Activated naive CD8-positive, alpha-beta T cell treated with anti-CD3 and anti-CD28 coated beads, Interleukin-2, amount 10 ng/mL, durations not matched to agents 7 days and 5 days (primary cell): Measurements from ENCODE around the gene FBN3. TPM values are rescaled to one million over a fixed set of nuclear protein-coding genes. Genes with fewer than 3 reads are reported as not detected.

Experiments used
- ATAC-seq: fragments of 150-1000 bp; cut with Tn5 transposase; one replicate; pipeline ENCODE4 v1.10.0; 2021; ENCODE audit warnings: low read depth, moderate library complexity
- POLR2A ChIA-PET: fragments of 350-600 bp; sonication (Branson Sonifier 250); formaldehyde crosslinking; loops from one replicate; lab custom pipeline; 2021; ENCODE audit warnings: antibody characterized with exemption; lab: Charles Lee
- DNase-seq: peaks from one replicate; pipeline ENCODE4 v3.0.0; 2021
- H3K27ac Mint-ChIP-seq: one replicate; pipeline ENCODE4 v1.8.0; 2022; ENCODE audit warnings: mild to moderate bottlenecking, mixed read lengths
- H3K27me3 Mint-ChIP-seq: one replicate; pipeline ENCODE4 v1.8.0; 2022; ENCODE audit warnings: mild to moderate bottlenecking, moderate library complexity, mixed read lengths
- H3K36me3 Mint-ChIP-seq: one replicate; pipeline ENCODE4 v1.8.0; 2021; ENCODE audit warnings: mild to moderate bottlenecking, mixed read lengths
- H3K4me1 Mint-ChIP-seq: one replicate; pipeline ENCODE4 v1.8.0; 2021; ENCODE audit warnings: mixed read lengths
- H3K4me3 Mint-ChIP-seq: one replicate; pipeline ENCODE4 v1.8.0; 2022; ENCODE audit warnings: mild to moderate bottlenecking, moderate library complexity, mixed read lengths
- H3K9me3 Mint-ChIP-seq: one replicate; pipeline ENCODE4 v1.8.0; 2021; ENCODE audit warnings: mixed read lengths
- total RNA-seq, 2 experiments: library from RNA; stranded (reverse); gene quantifications; one replicate each; pipeline ENCODE4 v1.2.3, GENCODE V29; 2021

Gene FBN3
- total RNA-seq, 2 experiments from 2014 or later, result 0.03 to 0.50 TPM

- no peak overlapping the region for H3K4me3 Mint-ChIP-seq
Measured at GRCh38 chr19:8064911-8065874, 84.2 kb downstream of the FBN3 start.

GRCh38 chr19:8057545-8058270, 91.7 kb downstream of the FBN3 start:
- H3K9me3 Mint-ChIP-seq, result no peaks in the 10 kb centered on the region
- peaks cover 6% of the 10 kb centered on the region for H3K4me1 Mint-ChIP-seq
- POLR2A ChIA-PET, result interaction anchor here (0.5 to 1.2 kb wide), 2 partner anchors 20 to 51 kb away, joined by 3 to 5 read pairs; no protein-coding TSS in a partner anchor
- no peaks in the 10 kb centered on the region for H3K27me3 Mint-ChIP-seq
- ATAC-seq, result no peak
- H3K27ac Mint-ChIP-seq, result no peak overlapping the region
- no peak for DNase-seq
- peaks cover 2% of the 10 kb centered on the region for H3K36me3 Mint-ChIP-seq
- H3K4me3 Mint-ChIP-seq, result no peak overlapping the region

More at GRCh38 chr19:8064911-8065874, 84.2 kb downstream of the FBN3 start:
- Mint-ChIP-seq H3K27me3 (no peaks in the 10 kb centered on the region), H3K36me3 (peaks cover 3% of the 10 kb centered on the region), H3K27ac (no peak overlapping the region), H3K4me1 (peaks cover 5% of the 10 kb centered on the region), H3K9me3 (peaks cover 4% of the 10 kb centered on the region)
- POLR2A ChIA-PET, result no interaction called here
- DNase-seq, result no peak
- peak; percentile 18 for ATAC-seq

- ATAC-seq, result no peak
- Mint-ChIP-seq H3K27me3 (no peaks in the 10 kb centered on the region), H3K9me3 (no peaks in the 10 kb centered on the region), H3K4me1 (peaks cover 17% of the 10 kb centered on the region), H3K27ac (no peak overlapping the region), H3K4me3 (no peak overlapping the region), H3K36me3 (no peaks in the 10 kb centered on the region)
- POLR2A ChIA-PET, result interaction anchor here (1.2 kb wide), 1 partner anchor 18 kb away, joined by 3 read pairs; no protein-coding TSS in a partner anchor
- DNase-seq, result no peak
Measured at GRCh38 chr19:8056533-8056932, 92.9 kb downstream of the FBN3 start.

- Mint-ChIP-seq H3K27me3 (peaks cover 4% of the 10 kb centered on the region), H3K36me3 (no peaks in the 10 kb centered on the region), H3K4me1 (peaks cover 19% of the 10 kb centered on the region), H3K9me3 (no peaks in the 10 kb centered on the region), H3K4me3 (no peak overlapping the region), H3K27ac (no peak overlapping the region)
- ATAC-seq (no peak), DNase-seq (no peak)
- POLR2A ChIA-PET, result interaction anchor here (0.9 to 1.2 kb wide), 3 partner anchors 12 to 78 kb away, joined by 3 to 4 read pairs (median 3); partner anchors contain the start of gene ELAVL1
Measured at GRCh38 chr19:8054169-8054568, 95.2 kb downstream of the FBN3 start.

- Mint-ChIP-seq H3K27me3 (peaks cover 6% of the 10 kb centered on the region), H3K27ac (peak within 1 kb of the TSS; percentile 100), H3K4me1 (peaks cover 20% of the 10 kb centered on the region), H3K36me3 (no peaks in the 10 kb centered on the region), H3K4me3 (peak within 1 kb of the TSS; percentile 90), H3K9me3 (no peaks in the 10 kb centered on the region)
- DNase-seq, result no peak
- POLR2A ChIA-PET, result interaction anchor here (0.6 to 1.1 kb wide), 3 partner anchors 12 to 1628 kb away, joined by 3 to 5 read pairs (median 3); partner anchors contain the start of gene KHSRP
- ATAC-seq, result no peak
Measured at GRCh38 chr19:8052464-8052859, 96.9 kb downstream of the FBN3 start, which contains the start of gene CCL25. Gene CCL25 (plus strand): TSS chr19:8052760. CDS start chr19:8053050, 290 bp downstream.

- ATAC-seq (peak; percentile 85), DNase-seq (peak; percentile 94)
- H3K4me1 Mint-ChIP-seq, result peaks cover 25% of the 10 kb centered on the region
- H3K36me3 Mint-ChIP-seq, result no peaks in the 10 kb centered on the region
- H3K9me3 Mint-ChIP-seq, result no peaks in the 10 kb centered on the region
- H3K4me3 Mint-ChIP-seq, result peak overlapping the region; percentile 72
- peaks cover 6% of the 10 kb centered on the region for H3K27me3 Mint-ChIP-seq
- POLR2A ChIA-PET, result no interaction called here
- peak overlapping the region; percentile 86 for H3K27ac Mint-ChIP-seq
Measured at GRCh38 chr19:8050274-8051096, 98.9 kb downstream of the FBN3 start.

- peaks cover 8% of the 10 kb centered on the region for H3K4me1 Mint-ChIP-seq
- H3K27me3 Mint-ChIP-seq, result peaks cover 9% of the 10 kb centered on the region
- POLR2A ChIA-PET, result interaction anchor here (0.6 to 0.7 kb wide), 2 partner anchors 13 to 22 kb away, joined by 4 read pairs; no protein-coding TSS in a partner anchor
- peak overlapping the region; percentile 21 for H3K27ac Mint-ChIP-seq
- ATAC-seq, result no peak
- no peak overlapping the region for H3K4me3 Mint-ChIP-seq
- H3K9me3 Mint-ChIP-seq, result no peaks in the 10 kb centered on the region
- H3K36me3 Mint-ChIP-seq, result no peaks in the 10 kb centered on the region
- no peak for DNase-seq
Measured at GRCh38 chr19:8046569-8047165, 102.7 kb downstream of the FBN3 start.

GRCh38 chr19:8045872-8046568, 103.4 kb downstream of the FBN3 start:
- POLR2A ChIA-PET, result no interaction called here

GRCh38 chr19:8044018-8044417, 105.4 kb downstream of the FBN3 start:
- no peak for ATAC-seq
- POLR2A ChIA-PET, result no interaction called here
- Mint-ChIP-seq H3K27ac (no peak overlapping the region), H3K36me3 (no peaks in the 10 kb centered on the region), H3K4me3 (no peak overlapping the region), H3K27me3 (peaks cover 5% of the 10 kb centered on the region), H3K9me3 (no peaks in the 10 kb centered on the region), H3K4me1 (peaks cover 6% of the 10 kb centered on the region)
- no peak for DNase-seq

More at GRCh38 chr19:8045872-8046568, 103.4 kb downstream of the FBN3 start:
- H3K9me3 Mint-ChIP-seq, result no peaks in the 10 kb centered on the region
- H3K36me3 Mint-ChIP-seq, result no peaks in the 10 kb centered on the region
- H3K27ac Mint-ChIP-seq, result no peak overlapping the region
- no peak for ATAC-seq
- H3K4me3 Mint-ChIP-seq, result no peak overlapping the region
- peaks cover 7% of the 10 kb centered on the region for H3K4me1 Mint-ChIP-seq
- peaks cover 9% of the 10 kb centered on the region for H3K27me3 Mint-ChIP-seq
- DNase-seq, result no peak

- H3K4me3 Mint-ChIP-seq, result no peak overlapping the region
- H3K4me1 Mint-ChIP-seq, result peaks cover 6% of the 10 kb centered on the region
- ATAC-seq (no peak), DNase-seq (no peak)
- POLR2A ChIA-PET, result no interaction called here
- H3K36me3 Mint-ChIP-seq, result no peaks in the 10 kb centered on the region
- H3K9me3 Mint-ChIP-seq, result no peaks in the 10 kb centered on the region
- H3K27ac Mint-ChIP-seq, result no peak overlapping the region
- peaks cover 3% of the 10 kb centered on the region for H3K27me3 Mint-ChIP-seq
Measured at GRCh38 chr19:8042900-8043299, 106.5 kb downstream of the FBN3 start.

GRCh38 chr19:8041531-8041931, 107.9 kb downstream of the FBN3 start:
- Mint-ChIP-seq H3K4me1 (peaks cover 2% of the 10 kb centered on the region), H3K4me3 (no peak overlapping the region), H3K27me3 (peaks cover 5% of the 10 kb centered on the region), H3K27ac (no peak overlapping the region), H3K36me3 (no peaks in the 10 kb centered on the region), H3K9me3 (no peaks in the 10 kb centered on the region)
- DNase-seq (no peak), ATAC-seq (no peak)
- POLR2A ChIA-PET, result interaction anchor here (0.7 kb wide), 1 partner anchor 46 kb away, joined by 3 read pairs; no protein-coding TSS in a partner anchor

GRCh38 chr19:8039231-8039630, 110.2 kb downstream of the FBN3 start:
- no peak overlapping the region for H3K27ac Mint-ChIP-seq

More at GRCh38 chr19:8039231-8039630, 110.2 kb downstream of the FBN3 start:
- ATAC-seq, result no peak
- POLR2A ChIA-PET, result no interaction called here
- H3K9me3 Mint-ChIP-seq, result no peaks in the 10 kb centered on the region
- H3K27me3 Mint-ChIP-seq, result peaks cover 7% of the 10 kb centered on the region
- no peak overlapping the region for H3K4me3 Mint-ChIP-seq
- peaks cover 2% of the 10 kb centered on the region for H3K4me1 Mint-ChIP-seq
- H3K36me3 Mint-ChIP-seq, result no peaks in the 10 kb centered on the region
- DNase-seq, result no peak
